HK-2 (cell line): ENCODE data around the gene GPR171.
"Not testable (repeated sequence)": the region's sequence is repeated elsewhere in the genome, so short reads cannot be mapped to it uniquely, and the experiment has no call there.

Experiments used
- DNase-seq: peaks from one replicate; pipeline ENCODE4 v3.0.0-alpha.2; 2018; ENCODE audit not compliant: unreplicated experiment

Gene GPR171

GRCh38 chr3:151203051-151203420 is at the start of gene GPR171:
GPR171 (minus strand) TSS chr3:151203216; CDS start chr3:151199386, 3,830 bp downstream.
- DNase-seq, result no peak

- no peak for DNase-seq
Observed at GRCh38 chr3:151248772-151249337, 45.8 kb upstream of the GPR171 start.

GRCh38 chr3:151242006-151242405 is 39.0 kb upstream of the GPR171 start:
- DNase-seq, result not testable (repeated sequence)

GRCh38 chr3:151236736-151237135 is 33.7 kb upstream of the GPR171 start:
- no peak for DNase-seq

- no peak for DNase-seq
Observed at GRCh38 chr3:151236316-151236715, 33.3 kb upstream of the GPR171 start.

- no peak for DNase-seq
Observed at GRCh38 chr3:151234825-151235224, 31.8 kb upstream of the GPR171 start.

- DNase-seq, result no peak
Observed at GRCh38 chr3:151232991-151233390, 30.0 kb upstream of the GPR171 start.

GRCh38 chr3:151232403-151232802 is 29.4 kb upstream of the GPR171 start:
- DNase-seq, result not testable (repeated sequence)

- no peak for DNase-seq
Observed at GRCh38 chr3:151230646-151231045, 27.6 kb upstream of the GPR171 start.

- no peak for DNase-seq
Observed at GRCh38 chr3:151228666-151229040, 25.6 kb upstream of the GPR171 start.

- peak; percentile 81 for DNase-seq
Observed at GRCh38 chr3:151227807-151228665, 25.0 kb upstream of the GPR171 start.

GRCh38 chr3:151227266-151227806 is 24.3 kb upstream of the GPR171 start:
- no peak for DNase-seq

- no peak for DNase-seq
Observed at GRCh38 chr3:151226825-151227224, 23.8 kb upstream of the GPR171 start.

- peak; percentile 31 for DNase-seq
Observed at GRCh38 chr3:151226088-151226563, 23.1 kb upstream of the GPR171 start.

GRCh38 chr3:151225040-151225975 is 22.3 kb upstream of the GPR171 start:
- DNase-seq, result no peak

- DNase-seq, result no peak
Observed at GRCh38 chr3:151224268-151224866, 21.4 kb upstream of the GPR171 start.

- DNase-seq, result no peak
Observed at GRCh38 chr3:151219056-151219455, 16.0 kb upstream of the GPR171 start.

GRCh38 chr3:151218136-151218535 is 15.1 kb upstream of the GPR171 start:
- no peak for DNase-seq

- DNase-seq, result no peak
Observed at GRCh38 chr3:151216641-151217607, 13.9 kb upstream of the GPR171 start.

GRCh38 chr3:151214459-151214858 is 11.4 kb upstream of the GPR171 start:
- no peak for DNase-seq
